Astrocyte (in vitro differentiated cells and primary cell): ENCODE results near the gene OVOL2. TPM values are rescaled to one million over a fixed set of nuclear protein-coding genes. Genes with fewer than 3 reads are reported as not detected.

ENCODE experiments used
- DNase-seq: peaks from one replicate; pipeline ENCODE4 v3.0.0-alpha.2; 2010; ENCODE audit warnings: low read depth
- FAIRE-seq: peaks from 2 replicates; lab custom pipeline; 2011; peaks lifted over from hg19 to GRCh38; lab: Jason Lieb, UNC
- H2AFZ ChIP-seq: 2 replicates; pipeline ENCODE4 v1.6.0; 2012; ENCODE audit warnings: low read depth, low read length, inconsistent platforms
- H3K27ac ChIP-seq: 2 replicates; pipeline ENCODE4 v1.5.1; 2011; ENCODE audit warnings: low read depth, low read length, inconsistent platforms
- H3K27me3 ChIP-seq: 2 replicates; pipeline ENCODE4 v1.6.0; 2011; ENCODE audit warnings: low read length, inconsistent platforms; ENCODE audit not compliant: insufficient read depth
- H3K36me3 ChIP-seq: 2 replicates; pipeline ENCODE4 v1.5.1; 2011; ENCODE audit warnings: low read length, inconsistent platforms; ENCODE audit not compliant: insufficient read depth
- H3K4me1 ChIP-seq: 2 replicates; pipeline ENCODE4 v1.5.1; 2011; ENCODE audit warnings: low read length, inconsistent platforms; ENCODE audit not compliant: insufficient read depth
- H3K4me2 ChIP-seq: 2 replicates; pipeline ENCODE4 v1.6.0; 2012; ENCODE audit warnings: low read length, inconsistent platforms
- H3K4me3 ChIP-seq: 2 replicates; pipeline ENCODE4 v1.5.1; 2011; ENCODE audit warnings: low read depth, mild to moderate bottlenecking, low read length, inconsistent platforms; ENCODE audit not compliant: insufficient read depth
- H3K79me2 ChIP-seq: 2 replicates; pipeline ENCODE4 v1.6.0; 2012; ENCODE audit warnings: mild to moderate bottlenecking, low read length, inconsistent platforms; ENCODE audit not compliant: insufficient read depth
- H3K9ac ChIP-seq: 2 replicates; pipeline ENCODE4 v1.6.0; 2012; ENCODE audit warnings: mild to moderate bottlenecking, low read length, inconsistent platforms
- H3K9me3 ChIP-seq: 2 replicates; pipeline ENCODE4 v1.5.1; 2012; ENCODE audit warnings: low read depth, mild to moderate bottlenecking, low read length, inconsistent platforms; ENCODE audit not compliant: insufficient read depth
- H4K20me1 ChIP-seq: 2 replicates; pipeline ENCODE4 v1.6.0; 2012; ENCODE audit warnings: low read length, inconsistent platforms; ENCODE audit not compliant: insufficient read depth
- H3K27ac Mint-ChIP-seq: one replicate; pipeline ENCODE4 v1.8.0; 2021; ENCODE audit warnings: mild to moderate bottlenecking, mixed read lengths; ENCODE audit not compliant: unreplicated experiment
- H3K27me3 Mint-ChIP-seq: one replicate; pipeline ENCODE4 v1.8.0; 2021; ENCODE audit warnings: low read depth, mixed read lengths; ENCODE audit not compliant: unreplicated experiment
- H3K36me3 Mint-ChIP-seq: one replicate; pipeline ENCODE4 v1.8.0; 2021; ENCODE audit warnings: low read depth, mixed read lengths; ENCODE audit not compliant: unreplicated experiment
- H3K4me1 Mint-ChIP-seq: one replicate; pipeline ENCODE4 v1.8.0; 2021; ENCODE audit warnings: low read depth, mixed read lengths; ENCODE audit not compliant: unreplicated experiment
- H3K4me3 Mint-ChIP-seq: one replicate; pipeline ENCODE4 v1.8.0; 2021; ENCODE audit warnings: mild to moderate bottlenecking, moderate library complexity, mixed read lengths; ENCODE audit not compliant: unreplicated experiment
- H3K9me3 Mint-ChIP-seq: one replicate; pipeline ENCODE4 v1.8.0; 2021; ENCODE audit warnings: mild to moderate bottlenecking, mixed read lengths; ENCODE audit not compliant: unreplicated experiment
- EZH2 ChIP-seq: IDR thresholded peaks from 2 replicates; pipeline ENCODE4 v1.6.1; 2012; ENCODE audit warnings: mild to moderate bottlenecking, low read length, inconsistent platforms; ENCODE audit not compliant: insufficient read depth
- total RNA-seq: library from RNA; stranded (reverse); gene quantifications from 2 replicates; pipeline ENCODE4 v1.2.1, GENCODE V29; 2021
- TF ChIP-seq, protein P1 (sequence below): IDR thresholded peaks from 2 replicates; pipeline ENCODE4 v1.5.1; 2011; ENCODE audit warnings: low read depth, mild to moderate bottlenecking, inconsistent platforms, low read length, moderate library complexity; ENCODE audit not compliant: insufficient read depth

OVOL2 gene
- total RNA-seq, 1 donor from 2014 or later: 0.57 TPM

DNA sequence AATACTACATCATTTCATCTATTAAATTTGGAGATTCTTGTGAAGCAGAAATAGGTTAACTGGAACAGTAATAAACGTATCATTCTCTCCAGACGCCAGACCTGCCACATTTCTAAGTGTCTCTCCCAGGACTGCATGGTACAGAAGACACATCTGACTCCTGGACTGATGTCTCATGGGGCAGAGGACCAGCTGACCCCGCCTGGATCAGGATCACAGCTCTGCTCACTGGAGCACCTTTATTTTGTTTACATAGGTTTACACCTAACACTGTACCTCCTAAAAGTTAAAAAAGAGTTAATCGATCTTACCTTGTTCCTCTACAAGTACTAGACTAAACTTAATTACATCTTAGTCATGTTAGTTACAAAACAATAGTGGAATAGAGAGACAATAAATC, 11.2 kb downstream of the OVOL2 start:
- H3K4me1 ChIP-seq: no peaks in the 10 kb centered on the region
- Mint-ChIP-seq H3K4me3 (no peak overlapping the region), H3K27me3 (peaks cover 19% of the 10 kb centered on the region), H3K27ac (no peak overlapping the region), H3K9me3 (peaks cover 5% of the 10 kb centered on the region), H3K36me3 (no peaks in the 10 kb centered on the region), H3K4me1 (no peaks in the 10 kb centered on the region)
- no peaks in the 10 kb centered on the region for H3K79me2 ChIP-seq
- H4K20me1 ChIP-seq: no peaks in the 10 kb centered on the region
- no peak overlapping the region for H2AFZ ChIP-seq
- no peak overlapping the region for H3K4me2 ChIP-seq
- no peaks in the 10 kb centered on the region for H3K36me3 ChIP-seq
- DNase-seq: no peak
- no peak overlapping the region for H3K27ac ChIP-seq
- no peak for FAIRE-seq
- H3K9me3 ChIP-seq: no peaks in the 10 kb centered on the region
- H3K4me3 ChIP-seq: no peak overlapping the region
- TF ChIP-seq, protein P1, sequence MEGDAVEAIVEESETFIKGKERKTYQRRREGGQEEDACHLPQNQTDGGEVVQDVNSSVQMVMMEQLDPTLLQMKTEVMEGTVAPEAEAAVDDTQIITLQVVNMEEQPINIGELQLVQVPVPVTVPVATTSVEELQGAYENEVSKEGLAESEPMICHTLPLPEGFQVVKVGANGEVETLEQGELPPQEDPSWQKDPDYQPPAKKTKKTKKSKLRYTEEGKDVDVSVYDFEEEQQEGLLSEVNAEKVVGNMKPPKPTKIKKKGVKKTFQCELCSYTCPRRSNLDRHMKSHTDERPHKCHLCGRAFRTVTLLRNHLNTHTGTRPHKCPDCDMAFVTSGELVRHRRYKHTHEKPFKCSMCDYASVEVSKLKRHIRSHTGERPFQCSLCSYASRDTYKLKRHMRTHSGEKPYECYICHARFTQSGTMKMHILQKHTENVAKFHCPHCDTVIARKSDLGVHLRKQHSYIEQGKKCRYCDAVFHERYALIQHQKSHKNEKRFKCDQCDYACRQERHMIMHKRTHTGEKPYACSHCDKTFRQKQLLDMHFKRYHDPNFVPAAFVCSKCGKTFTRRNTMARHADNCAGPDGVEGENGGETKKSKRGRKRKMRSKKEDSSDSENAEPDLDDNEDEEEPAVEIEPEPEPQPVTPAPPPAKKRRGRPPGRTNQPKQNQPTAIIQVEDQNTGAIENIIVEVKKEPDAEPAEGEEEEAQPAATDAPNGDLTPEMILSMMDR: no peak
- no peak for TF ChIP-seq EZH2
- H3K9ac ChIP-seq: no peak overlapping the region
- peaks cover 2% of the 10 kb centered on the region for H3K27me3 ChIP-seq

GRCh38 chr20:18042229-18042628, 15.5 kb downstream of the OVOL2 start:
- Histone ChIP-seq H3K36me3 (no peaks in the 10 kb centered on the region), H3K4me1 (no peaks in the 10 kb centered on the region), H3K4me2 (no peak overlapping the region), H3K9ac (no peak overlapping the region), H3K27me3 (peaks cover 2% of the 10 kb centered on the region), H3K27ac (no peak overlapping the region), H2AFZ (no peak overlapping the region), H4K20me1 (no peaks in the 10 kb centered on the region), H3K9me3 (no peaks in the 10 kb centered on the region), H3K4me3 (no peak overlapping the region), H3K79me2 (no peaks in the 10 kb centered on the region)
- Mint-ChIP-seq H3K4me3 (no peak overlapping the region), H3K27me3 (peaks cover 23% of the 10 kb centered on the region), H3K27ac (no peak overlapping the region), H3K36me3 (no peaks in the 10 kb centered on the region), H3K4me1 (no peaks in the 10 kb centered on the region), H3K9me3 (peaks cover 5% of the 10 kb centered on the region)
- no peak for TF ChIP-seq EZH2
- TF ChIP-seq, protein P1: no peak
- DNase-seq (no peak), FAIRE-seq (no peak)

DNA sequence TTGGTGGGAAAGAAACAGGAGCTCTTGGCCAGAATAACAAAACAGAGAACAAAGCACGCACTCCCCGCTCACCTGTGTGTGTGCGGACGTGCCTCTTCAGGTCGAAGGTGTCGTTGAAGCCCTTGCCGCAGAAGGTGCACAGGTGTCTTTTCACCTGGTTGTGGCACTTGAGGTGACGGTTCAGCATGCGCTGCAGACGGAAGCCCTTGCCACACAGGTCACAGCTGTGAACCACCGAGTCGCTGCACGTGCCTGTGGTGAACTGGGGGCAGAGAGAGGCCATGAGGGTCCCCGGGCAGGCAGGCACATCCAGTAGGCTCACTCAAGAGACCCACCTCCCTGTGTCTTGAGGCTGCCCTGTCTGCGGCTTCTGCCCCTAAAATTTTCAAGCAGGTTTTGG, 16.3 kb downstream of the OVOL2 start:
- H2AFZ ChIP-seq: no peak overlapping the region
- H3K27me3 ChIP-seq: peaks cover 2% of the 10 kb centered on the region
- H3K4me3 ChIP-seq: no peak overlapping the region
- Mint-ChIP-seq H3K27me3 (peaks cover 20% of the 10 kb centered on the region), H3K27ac (no peak overlapping the region), H3K9me3 (peaks cover 5% of the 10 kb centered on the region), H3K4me3 (no peak overlapping the region), H3K36me3 (no peaks in the 10 kb centered on the region), H3K4me1 (no peaks in the 10 kb centered on the region)
- no peaks in the 10 kb centered on the region for H3K79me2 ChIP-seq
- H3K9ac ChIP-seq: no peak overlapping the region
- no peak overlapping the region for H3K27ac ChIP-seq
- H3K36me3 ChIP-seq: no peaks in the 10 kb centered on the region
- no peak overlapping the region for H3K4me2 ChIP-seq
- DNase-seq: no peak
- no peaks in the 10 kb centered on the region for H3K9me3 ChIP-seq
- H3K4me1 ChIP-seq: no peaks in the 10 kb centered on the region
- H4K20me1 ChIP-seq: no peaks in the 10 kb centered on the region
- TF ChIP-seq, protein P1: no peak
- TF ChIP-seq EZH2: no peak
- no peak for FAIRE-seq
